IPS DF 6.9 (cell line): Measurements from ENCODE around the gene SNX12.

Experiments used
- DNase-seq: peaks from one replicate; pipeline ENCODE4 v3.0.0-alpha.2; 2013; ENCODE audit warnings: low read depth, low spot score
- H3K27ac ChIP-seq: one replicate; pipeline ENCODE4 v1.5.1; 2013; ENCODE audit warnings: low read length, control low read depth
- H3K27me3 ChIP-seq: 2 replicates; pipeline ENCODE4 v1.6.1; 2013; ENCODE audit warnings: mild to moderate bottlenecking, low read length; ENCODE audit not compliant: control insufficient read depth, insufficient read depth
- H3K36me3 ChIP-seq: 2 replicates; pipeline ENCODE4 v1.6.1; 2013; ENCODE audit warnings: low read length; ENCODE audit not compliant: control insufficient read depth, insufficient read depth
- H3K4me1 ChIP-seq: 2 replicates; pipeline ENCODE4 v1.6.1; 2013; ENCODE audit warnings: low read length; ENCODE audit not compliant: control insufficient read depth, insufficient read depth
- H3K4me3 ChIP-seq: 2 replicates; pipeline ENCODE4 v1.5.1; 2013; ENCODE audit warnings: mild to moderate bottlenecking, low read length
- H3K9me3 ChIP-seq: 2 replicates; pipeline ENCODE4 v1.6.1; 2013; ENCODE audit warnings: low read length, inconsistent platforms; ENCODE audit not compliant: control insufficient read depth, insufficient read depth
- WGBS: extraction: QIAGEN DNeasy Blood & Tissue Kit; methylation state at CpG from one replicate; pipeline ENCODE4 v1.1.7; 2013; ENCODE audit warnings: mixed read lengths, missing lambda C conversion rate; ENCODE audit not compliant: insufficient read length, insufficient coverage; 5-methylcytosine and 5-hydroxymethylcytosine counted together

SNX12 gene

DNA sequence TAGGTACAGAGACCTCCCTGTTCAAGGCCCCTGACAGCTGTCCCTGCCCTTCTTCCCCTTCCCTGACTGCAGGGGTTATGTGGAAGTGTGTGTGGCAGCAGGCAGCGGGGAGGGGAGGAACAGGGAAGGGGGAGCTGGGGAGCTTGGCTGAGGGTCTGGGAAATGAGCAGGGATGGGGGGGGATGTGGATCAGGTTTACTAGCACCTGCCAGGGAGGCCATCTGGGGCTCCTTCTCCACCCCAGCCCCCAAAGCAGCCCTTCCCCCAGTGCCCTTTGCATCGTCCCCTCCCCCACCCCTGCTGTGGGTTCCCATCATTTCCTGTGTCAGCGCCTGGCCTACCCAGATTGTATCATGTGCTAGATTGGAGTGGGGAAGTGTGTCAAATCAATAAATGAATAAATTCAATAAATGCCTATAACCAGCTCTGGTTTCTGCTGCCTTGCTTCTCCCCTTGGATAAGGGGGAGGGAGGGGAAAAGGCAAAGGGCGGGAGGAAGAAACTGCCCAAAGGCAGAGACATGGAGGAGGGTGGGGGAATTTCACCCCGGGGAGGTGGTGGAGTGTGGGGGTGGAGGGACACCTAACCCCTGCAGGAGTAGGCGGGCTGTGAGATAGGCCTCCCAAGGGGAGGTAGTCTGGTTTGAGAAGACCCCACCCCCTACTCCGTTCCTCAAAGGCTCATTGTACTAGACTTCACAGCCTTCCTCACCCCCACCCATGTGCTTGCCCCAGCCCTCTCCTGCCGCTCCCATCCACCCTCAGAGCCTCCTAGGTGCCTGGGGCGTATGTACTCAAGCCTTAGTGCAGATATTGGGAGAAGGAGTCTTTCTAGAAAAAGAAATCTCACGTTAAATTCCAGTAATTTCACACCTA lies 35.2 kb upstream of the SNX12 start:
- H3K4me3 ChIP-seq: no peak overlapping the region
- no peaks in the 10 kb centered on the region for H3K9me3 ChIP-seq
- WGBS: no CpG with 5 or more reads among the region's 10 CpGs
- H3K27ac ChIP-seq: peak overlapping the region; percentile 36
- H3K36me3 ChIP-seq: no peaks in the 10 kb centered on the region
- peaks cover 9% of the 10 kb centered on the region for H3K4me1 ChIP-seq
- no peaks in the 10 kb centered on the region for H3K27me3 ChIP-seq
- DNase-seq: no peak

DNA sequence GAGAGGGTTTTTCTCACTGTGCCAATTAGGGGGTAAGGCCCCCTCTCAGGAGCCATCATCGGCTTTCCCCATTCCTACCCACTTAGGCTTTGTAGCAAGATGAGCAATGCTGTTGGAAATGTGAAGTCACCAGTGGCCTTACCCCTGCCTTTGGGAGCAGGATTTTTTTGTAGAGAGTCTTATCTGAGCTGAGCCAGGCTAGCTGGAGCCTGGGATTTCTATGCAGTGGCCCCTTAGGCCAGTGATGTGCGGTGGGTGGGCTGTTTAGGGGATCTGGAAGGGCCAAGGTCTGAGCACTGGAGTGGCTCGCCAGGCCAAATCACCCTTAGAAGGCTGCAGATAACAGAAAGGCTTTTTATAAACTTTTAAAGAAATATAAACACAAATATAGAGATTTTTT lies 34.2 kb upstream of the SNX12 start:
- Histone ChIP-seq H3K4me1 (peaks cover 9% of the 10 kb centered on the region), H3K4me3 (no peak overlapping the region), H3K36me3 (no peaks in the 10 kb centered on the region), H3K9me3 (no peaks in the 10 kb centered on the region), H3K27ac (no peak overlapping the region), H3K27me3 (no peaks in the 10 kb centered on the region)
- WGBS: no CpG with 5 or more reads among the region's 3 CpGs
- no peak for DNase-seq

GRCh38 chrX:71100581-71101505 lies 32.7 kb upstream of the SNX12 start:
- H3K4me1 ChIP-seq: peaks cover 9% of the 10 kb centered on the region
- H3K9me3 ChIP-seq: no peaks in the 10 kb centered on the region
- no peak for DNase-seq
- WGBS: no CpG with 5 or more reads among the region's 31 CpGs
- H3K36me3 ChIP-seq: no peaks in the 10 kb centered on the region
- no peak overlapping the region for H3K27ac ChIP-seq
- H3K27me3 ChIP-seq: no peaks in the 10 kb centered on the region
- no peak overlapping the region for H3K4me3 ChIP-seq

- no peaks in the 10 kb centered on the region for H3K9me3 ChIP-seq
- DNase-seq: no peak
- no peaks in the 10 kb centered on the region for H3K27me3 ChIP-seq
- no peaks in the 10 kb centered on the region for H3K36me3 ChIP-seq
- no peak overlapping the region; the same call in 1 of the 2 replicates for H3K4me3 ChIP-seq
- H3K27ac ChIP-seq: no peak overlapping the region
- WGBS: no CpG with 5 or more reads among the region's 4 CpGs
- peaks cover 9% of the 10 kb centered on the region for H3K4me1 ChIP-seq
These were observed 31.6 kb upstream of the SNX12 start for GRCh38 chrX:71099736-71100135.

DNA sequence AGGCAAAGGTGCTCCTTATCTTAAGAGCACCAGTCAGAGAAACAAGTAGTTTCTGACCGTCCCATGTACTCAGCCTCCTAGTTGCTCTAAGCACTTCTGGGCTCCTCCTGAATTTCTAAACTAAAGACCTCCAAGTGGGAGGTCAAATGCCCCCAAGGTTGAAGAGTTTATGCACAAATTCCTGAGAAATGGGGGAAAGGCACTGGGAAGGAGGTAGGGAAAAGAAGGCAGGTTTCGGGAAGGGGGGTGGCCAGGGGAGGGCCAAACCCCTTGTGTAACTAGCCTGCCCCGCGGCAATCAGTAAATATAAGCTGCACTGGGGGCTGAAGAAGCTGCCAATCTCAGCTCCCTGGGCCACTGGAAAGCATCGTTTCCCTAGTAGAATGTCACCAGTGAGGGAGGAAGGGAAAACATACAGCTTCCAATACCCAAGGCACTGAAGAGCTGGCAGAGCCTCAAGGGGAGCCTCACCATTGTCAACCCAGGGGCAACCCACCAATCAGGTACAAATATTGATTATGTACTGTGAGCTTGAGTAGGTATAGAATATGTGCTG lies 30.9 kb upstream of the SNX12 start:
- Histone ChIP-seq H3K4me3 (no peak overlapping the region; the same call in 1 of the 2 replicates), H3K27me3 (no peaks in the 10 kb centered on the region), H3K27ac (no peak overlapping the region), H3K4me1 (peaks cover 4% of the 10 kb centered on the region; the same call in 1 of the 2 replicates), H3K36me3 (no peaks in the 10 kb centered on the region), H3K9me3 (no peaks in the 10 kb centered on the region)
- no peak for DNase-seq
- no CpG with 5 or more reads among the region's 5 CpGs for WGBS

- H3K4me3 ChIP-seq: no peak overlapping the region
- H3K4me1 ChIP-seq: peaks cover 4% of the 10 kb centered on the region; the same call in 1 of the 2 replicates
- H3K9me3 ChIP-seq: no peaks in the 10 kb centered on the region
- DNase-seq: no peak
- no peak overlapping the region for H3K27ac ChIP-seq
- no peaks in the 10 kb centered on the region for H3K27me3 ChIP-seq
- no CpG with 5 or more reads among the region's 2 CpGs for WGBS
- no peaks in the 10 kb centered on the region for H3K36me3 ChIP-seq
These were observed 30.2 kb upstream of the SNX12 start for GRCh38 chrX:71098302-71098701.

DNA sequence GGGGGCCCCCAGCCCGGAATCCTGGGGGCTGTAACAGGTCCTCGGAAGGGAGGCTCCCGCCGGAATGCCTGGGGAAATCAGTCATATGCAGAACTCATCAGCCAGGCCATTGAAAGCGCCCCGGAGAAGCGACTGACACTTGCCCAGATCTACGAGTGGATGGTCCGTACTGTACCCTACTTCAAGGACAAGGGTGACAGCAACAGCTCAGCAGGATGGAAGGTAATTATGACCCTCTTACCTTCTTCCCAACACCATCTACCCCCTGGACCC lies 28.6 kb upstream of the SNX12 start:
- H3K9me3 ChIP-seq: no peaks in the 10 kb centered on the region
- DNase-seq: no peak
- H3K4me3 ChIP-seq: peak overlapping the region; percentile 73; the same call in 1 of the 2 replicates
- no peak overlapping the region for H3K27ac ChIP-seq
- H3K27me3 ChIP-seq: no peaks in the 10 kb centered on the region
- H3K36me3 ChIP-seq: no peaks in the 10 kb centered on the region
- WGBS: no CpG with 5 or more reads among the region's 9 CpGs
- peaks cover 4% of the 10 kb centered on the region; the same call in 1 of the 2 replicates for H3K4me1 ChIP-seq

- no CpG with 5 or more reads among the region's 46 CpGs for WGBS
- H3K36me3 ChIP-seq: no peaks in the 10 kb centered on the region
- H3K4me1 ChIP-seq: peaks cover 4% of the 10 kb centered on the region; the same call in 1 of the 2 replicates
- DNase-seq: no peak
- peak overlapping the region; percentile 73; the same call in 1 of the 2 replicates for H3K4me3 ChIP-seq
- no peaks in the 10 kb centered on the region for H3K9me3 ChIP-seq
- no peak overlapping the region for H3K27ac ChIP-seq
- no peaks in the 10 kb centered on the region for H3K27me3 ChIP-seq
These were observed 28.0 kb upstream of the SNX12 start for GRCh38 chrX:71095981-71096759.

DNA sequence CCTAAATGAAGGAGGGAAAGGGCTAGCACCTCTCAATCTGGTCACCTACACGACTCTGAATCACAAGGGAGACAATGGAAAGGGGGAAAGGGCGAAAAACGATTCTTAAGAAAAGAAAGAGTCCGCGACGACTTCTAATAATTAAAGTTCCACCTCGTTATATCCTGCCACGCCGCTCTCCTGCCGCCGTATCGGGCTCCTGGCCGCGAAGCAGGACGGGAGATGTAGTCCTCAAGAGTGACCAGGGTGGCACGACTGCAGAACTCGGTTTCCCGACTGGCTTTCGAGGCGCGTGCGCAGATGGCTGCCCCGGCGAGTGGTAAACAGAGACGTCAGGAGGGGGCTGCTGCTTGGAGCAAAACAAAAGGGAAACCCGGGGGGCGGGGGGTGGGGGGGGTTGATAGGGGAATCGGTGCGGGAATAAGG lies 27.4 kb upstream of the SNX12 start, which contains the start of gene FOXO4:
TSS of gene FOXO4 (plus strand) at position 297 of the 426 bp plus-strand sequence. CDS start 678 bp downstream, outside the sequence.
- no peak for DNase-seq
- H3K27ac ChIP-seq: no peak within 1 kb of the TSS
- peaks cover 4% of the 10 kb centered on the region; the same call in 1 of the 2 replicates for H3K4me1 ChIP-seq
- H3K36me3 ChIP-seq: no peaks in the 10 kb centered on the region
- no peaks in the 10 kb centered on the region for H3K27me3 ChIP-seq
- no peaks in the 10 kb centered on the region for H3K9me3 ChIP-seq
- peak within 1 kb of the TSS; percentile 73; the same call in 1 of the 2 replicates for H3K4me3 ChIP-seq
- WGBS: no CpG with 5 or more reads among the region's 29 CpGs
